Testis (tissue), 2 donors: ENCODE measurements around the gene SDF2L1.

Experiments
- CTCF ChIP-seq, 3 experiments: fragments of 450-650 bp in 2 of 3; fragments of 200-600 bp in 1 of 3; sonication (generic) in 1 of 3; IDR thresholded peaks; one replicate each; pipeline ENCODE4 v1.5.1; 2016 to 2019; ENCODE audit warnings: antibody characterized with exemption in 3 of 3, mild to moderate bottlenecking in 2 of 3, moderate library complexity in 1 of 3
- POLR2A ChIP-seq: fragments of 450-650 bp; IDR thresholded peaks from one replicate; pipeline ENCODE4 v1.6.1; 2017; ENCODE audit warnings: antibody characterized with exemption, mild to moderate bottlenecking, moderate library complexity

- TF ChIP-seq CTCF (IDR thresholded peaks at IDR 0.05) = no peak
- TF ChIP-seq POLR2A = no peak
These were observed 11.1 kb upstream of the SDF2L1 start for GRCh38 chr22:21631025-21631424.
